Cardiac septum (tissue), 1 donor: ENCODE data around the gene FOXC1. TPM values are rescaled to one million over a fixed set of nuclear protein-coding genes. Genes with fewer than 3 reads are reported as not detected.
A peak's percentile ranks its signal among the peaks of the same experiment; 100 is the strongest.

Experiments
- DNase-seq: peaks from one replicate; pipeline ENCODE4 v3.0.0-alpha.2; 2020; ENCODE audit warnings: low spot score
- intact Hi-C: fragments of 100-400 bp; cut with DNase I; formaldehyde crosslinking; loops from one replicate; pipeline ENCODE4 v1.14.0; 2022
- total RNA-seq: library from RNA; stranded (reverse); fragmentation: NEBNext Ultra II Directional; extraction: Animal tissue kit (Norgen Biotek cat#: 25700); gene quantifications from one replicate; pipeline ENCODE4 v1.2.1, GENCODE V29; 2021
- donor health status: DM: no; HTN: no; CAD: no.

FOXC1 gene
- total RNA-seq, 1 donor from 2014 or later, result 6.4 TPM

DNA sequence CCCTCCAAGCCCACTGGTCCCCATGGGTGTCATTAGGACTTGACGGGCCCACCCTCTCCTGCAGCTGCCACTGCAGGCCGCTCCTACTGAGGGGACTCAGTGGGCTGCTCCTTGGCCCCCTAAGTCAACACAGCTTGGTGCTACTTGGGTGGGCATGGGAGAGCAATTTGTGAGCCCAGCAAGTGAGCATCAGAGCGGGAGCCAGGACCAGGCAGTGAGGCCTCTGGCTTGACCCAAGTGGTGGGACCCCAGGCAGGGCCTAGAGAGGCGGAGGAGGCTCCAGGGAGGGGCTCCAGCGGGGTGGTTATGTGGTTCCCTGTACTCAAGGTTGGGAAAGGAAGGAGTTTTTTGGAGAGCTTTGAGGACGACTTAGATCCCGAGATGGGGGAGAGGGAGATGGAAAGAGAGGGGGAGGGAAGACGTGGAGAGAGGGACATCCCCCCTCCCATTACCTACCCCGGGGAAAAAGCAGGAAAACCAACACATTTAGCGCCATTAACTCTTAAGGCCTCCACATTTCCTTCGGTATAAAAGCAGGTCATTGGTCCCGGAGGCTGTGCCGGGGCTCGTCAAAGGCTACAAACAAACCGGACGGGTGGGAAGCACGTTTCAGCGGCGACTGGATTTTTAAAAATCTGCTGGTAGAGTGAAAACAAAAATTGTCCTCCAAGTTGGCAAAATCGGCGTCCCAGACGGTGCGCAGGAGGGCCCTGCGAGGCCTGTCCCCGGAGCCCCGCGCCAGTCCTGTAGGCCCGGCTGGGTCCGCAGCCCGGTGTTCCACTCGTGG, 8.8 kb downstream of the FOXC1 start:
- intact Hi-C loops, result loop anchor here (10.0 kb wide), 1 partner anchor 406 kb away; no protein-coding TSS in a partner anchor
- DNase-seq, result no peak

DNA sequence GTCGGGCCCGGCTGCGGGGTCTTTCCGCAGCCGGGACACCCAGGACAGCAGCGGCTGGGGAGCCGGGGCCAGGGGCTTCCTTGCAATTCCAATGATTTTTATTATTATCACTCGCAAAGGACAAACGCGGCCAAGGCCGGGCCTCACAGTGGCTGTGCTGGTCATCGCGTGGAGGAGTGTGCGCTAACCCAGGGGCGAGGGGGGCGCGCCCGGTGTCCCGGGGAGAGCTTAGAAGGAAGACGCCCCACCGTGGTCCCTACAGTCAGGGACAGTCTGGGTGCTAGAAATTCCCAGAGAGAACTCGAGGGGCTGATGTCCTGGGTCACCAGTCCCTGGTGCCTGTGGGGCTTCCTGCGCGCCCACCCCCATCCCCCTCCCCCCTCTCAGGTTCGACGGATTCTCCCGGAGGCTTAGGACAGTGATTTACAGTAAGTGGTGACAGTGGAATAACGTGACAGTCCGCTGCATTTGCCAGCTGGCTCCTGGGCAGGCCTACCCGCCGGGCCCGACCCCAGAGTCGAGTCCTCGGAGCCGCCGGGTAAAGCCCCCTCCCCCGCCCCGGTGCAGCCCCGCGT, 9.5 kb downstream of the FOXC1 start:
- no peak for DNase-seq
- intact Hi-C loops, result loop anchor here (10.0 kb wide), 1 partner anchor 406 kb away; no protein-coding TSS in a partner anchor

DNA sequence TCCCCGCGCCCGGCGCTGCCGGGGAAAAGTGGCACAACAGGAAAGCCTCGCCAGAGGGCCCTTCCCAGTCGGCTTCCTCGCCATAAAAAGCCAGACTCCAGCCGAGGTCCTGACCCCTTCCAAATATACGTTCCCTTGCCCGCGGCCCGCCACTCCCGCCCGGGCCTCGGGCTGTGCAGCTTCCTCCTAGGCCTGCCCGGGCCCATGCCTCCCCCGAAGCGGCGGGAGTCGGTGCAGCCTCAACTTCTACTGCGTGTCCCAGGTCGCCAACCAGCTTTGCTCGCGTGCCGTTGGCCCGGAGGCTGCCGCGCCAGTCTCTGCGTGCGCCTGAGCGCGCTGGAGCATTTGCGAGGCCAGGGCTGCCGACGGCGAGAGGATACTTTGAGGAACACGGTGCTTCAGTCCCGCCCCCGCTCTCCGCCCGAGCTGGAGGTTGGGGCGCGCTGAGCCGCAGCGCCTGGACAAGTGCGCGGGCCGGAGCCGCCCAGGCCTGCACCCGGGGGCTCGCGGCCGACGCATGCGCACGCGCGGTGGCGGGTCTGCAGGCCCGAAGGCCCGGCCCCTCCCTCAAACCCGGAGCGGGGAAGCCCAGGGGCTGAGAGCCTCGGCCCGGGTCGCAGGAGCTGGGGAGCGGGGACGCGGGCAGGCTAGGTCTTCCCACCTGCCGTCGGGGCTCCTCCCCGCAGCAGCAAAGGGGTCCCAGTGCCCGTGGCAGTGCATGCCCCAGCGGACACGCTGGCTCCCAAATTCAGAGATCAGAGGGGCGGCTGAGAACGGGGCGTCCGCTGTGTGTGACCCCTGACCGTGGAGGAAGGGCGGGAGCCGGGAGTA, 10.2 kb downstream of the FOXC1 start:
- intact Hi-C loops, result loop anchor here (5.0 to 10.0 kb wide), 3 partner anchors 67 to 405 kb away; no protein-coding TSS in a partner anchor
- no peak for DNase-seq

DNA sequence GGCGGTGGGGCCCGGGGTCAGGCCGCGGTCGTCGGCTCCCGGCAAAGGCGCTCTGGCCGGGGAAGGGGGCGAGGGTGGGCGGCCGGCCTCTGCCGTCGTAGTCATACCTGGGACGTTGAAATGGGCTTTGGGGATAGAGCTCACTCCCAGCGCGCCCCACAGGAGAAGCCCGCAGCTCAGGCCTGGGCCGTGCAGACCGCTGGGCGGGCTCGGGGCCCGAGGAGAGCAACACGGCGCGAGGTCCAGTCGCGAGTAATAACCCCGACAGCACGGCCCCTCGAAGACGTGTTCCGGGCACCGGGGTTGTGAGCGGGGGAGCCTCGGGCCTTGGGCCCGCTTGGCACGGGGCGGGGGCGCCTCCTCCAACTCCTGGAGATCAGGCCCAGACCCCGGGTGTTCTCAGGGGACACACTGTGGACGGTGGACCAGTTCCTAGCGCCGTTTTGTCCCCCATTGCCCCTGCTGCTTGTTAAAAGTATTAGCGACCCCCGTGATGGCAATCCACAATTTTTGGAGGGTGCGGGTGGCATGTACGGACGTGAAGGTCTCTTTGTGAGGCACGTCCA, 10.9 kb downstream of the FOXC1 start:
- no peak for DNase-seq
- intact Hi-C loops, result loop anchor here (5.0 to 10.0 kb wide), 2 partner anchors 67 to 144 kb away; no protein-coding TSS in a partner anchor

DNA sequence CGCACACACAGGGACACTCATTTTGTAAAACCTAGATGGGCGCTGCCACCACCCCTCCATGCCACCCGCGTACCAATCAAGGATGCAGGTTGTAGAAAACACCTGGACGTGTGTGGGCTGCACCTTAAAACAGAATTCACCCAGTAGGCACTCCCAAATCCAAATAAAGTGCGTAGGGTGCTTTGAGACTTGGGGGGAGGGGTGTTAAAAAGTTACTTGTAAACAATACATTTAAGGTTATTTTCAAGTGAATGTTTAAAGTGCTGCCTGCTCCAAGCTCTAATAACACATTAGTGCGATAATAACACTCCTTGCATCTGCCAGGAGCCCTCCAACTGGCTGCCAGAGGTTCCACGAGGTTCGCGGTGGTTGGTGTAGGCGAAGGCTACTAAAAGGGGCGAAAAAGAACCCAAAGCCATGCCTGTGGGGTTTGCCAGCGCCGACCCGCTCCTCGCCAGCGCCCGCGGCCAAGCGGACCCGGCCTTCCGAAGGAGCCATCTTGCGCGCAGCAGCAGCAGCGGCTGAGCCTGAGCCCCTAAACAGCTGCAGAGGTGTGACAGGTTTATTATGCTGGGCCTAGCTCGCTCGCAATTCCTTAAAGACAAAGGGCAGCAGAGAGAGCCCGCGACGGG, 11.5 kb downstream of the FOXC1 start:
- intact Hi-C loops, result loop anchor here (5.0 to 10.0 kb wide), 2 partner anchors 66 to 144 kb away; no protein-coding TSS in a partner anchor
- DNase-seq, result no peak

DNA sequence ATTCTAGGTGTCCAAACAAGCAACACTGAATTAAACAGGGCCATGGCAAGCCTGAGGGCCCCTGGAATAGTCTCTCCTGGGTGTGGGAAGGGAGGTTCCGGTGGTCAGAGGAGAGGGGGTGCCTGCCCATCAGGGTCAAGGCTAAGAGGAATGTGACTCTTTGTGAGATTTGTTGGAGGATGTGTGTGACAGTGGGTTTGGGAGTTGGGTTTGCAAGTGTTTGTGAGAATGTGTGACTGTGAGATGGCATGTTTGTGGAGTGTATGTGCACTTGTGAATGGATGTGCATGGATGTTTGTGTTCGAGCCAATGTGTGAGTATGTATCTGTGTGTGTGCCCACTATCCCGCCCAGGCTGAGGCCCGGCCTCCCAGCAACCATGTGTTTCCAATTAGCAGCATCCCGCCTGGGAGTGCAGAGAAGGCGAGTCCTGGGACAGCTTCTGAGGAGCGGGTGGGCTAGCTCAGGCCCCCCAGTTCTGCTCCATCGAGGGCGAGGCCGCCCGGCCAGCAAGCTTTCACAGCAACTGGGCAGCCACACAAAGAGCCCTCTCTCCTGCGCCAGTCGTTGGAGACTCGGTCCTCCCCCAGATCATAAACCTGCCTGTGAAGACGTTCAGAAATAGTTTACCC, 12.6 kb downstream of the FOXC1 start:
- DNase-seq, result no peak
- intact Hi-C loops, result loop anchor here (5.0 to 10.0 kb wide), 2 partner anchors 65 to 142 kb away; no protein-coding TSS in a partner anchor

DNA sequence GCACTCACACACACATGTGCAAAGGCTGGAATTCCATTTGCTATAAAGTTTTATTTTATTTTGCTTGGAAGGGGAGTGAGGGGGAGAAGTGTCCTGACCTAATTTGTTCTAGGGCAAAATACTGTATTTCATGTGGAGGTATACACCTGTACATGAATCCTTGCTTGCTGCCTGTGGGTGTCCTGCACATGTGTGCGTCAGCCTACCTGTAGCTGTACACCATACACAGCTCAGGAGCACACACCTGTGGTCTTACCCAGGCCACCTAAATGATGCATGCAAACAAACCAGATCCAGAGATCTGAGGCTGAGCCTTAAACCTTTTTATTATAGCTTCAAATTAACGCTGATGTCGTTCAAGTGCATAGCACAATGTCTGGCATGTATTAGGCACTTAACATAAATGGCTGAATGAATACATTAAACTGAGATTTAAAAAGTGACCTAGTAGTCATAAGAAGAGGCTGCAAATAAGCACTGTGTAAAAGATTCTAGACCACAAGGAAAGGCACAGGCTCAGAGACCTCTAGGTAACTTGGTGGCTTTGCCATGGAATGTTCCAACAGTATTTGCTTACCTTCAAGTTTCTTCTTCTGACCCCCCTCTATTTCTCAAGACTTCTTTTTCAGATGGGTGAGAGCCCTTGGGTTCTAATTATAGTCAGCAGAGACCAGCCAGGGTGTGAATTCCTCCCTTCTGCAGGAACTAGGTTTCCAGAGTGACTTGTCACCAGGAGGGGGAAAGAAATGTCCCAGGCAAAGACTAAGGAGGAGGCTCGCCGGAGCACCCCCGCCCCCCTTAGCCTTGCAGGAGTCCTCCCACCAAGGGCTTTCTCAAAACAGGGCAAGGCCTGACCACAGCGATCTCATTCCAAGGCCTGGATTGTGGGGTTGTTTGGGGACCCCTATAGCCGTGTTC, 13.4 kb downstream of the FOXC1 start:
- intact Hi-C loops, result loop anchor here (5.0 to 10.0 kb wide), 2 partner anchors 64 to 142 kb away; no protein-coding TSS in a partner anchor
- DNase-seq, result peak; percentile 10

DNA sequence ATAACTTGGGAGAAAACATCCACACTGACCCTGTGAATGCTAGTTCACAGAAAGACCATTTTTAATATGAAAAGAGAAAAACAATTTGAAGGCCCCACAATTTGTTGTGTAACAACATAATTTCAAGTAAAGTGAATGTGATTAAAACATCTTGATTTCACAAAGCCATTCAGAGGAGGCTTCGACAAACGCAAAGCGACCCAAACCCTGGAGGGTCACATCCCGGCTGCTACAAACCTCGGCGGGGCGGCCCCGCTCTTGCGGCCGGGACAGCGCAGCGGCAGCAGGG, 14.0 kb downstream of the FOXC1 start:
- no peak for DNase-seq
- intact Hi-C loops, result loop anchor here (5.0 to 10.0 kb wide), 2 partner anchors 64 to 141 kb away; no protein-coding TSS in a partner anchor

DNA sequence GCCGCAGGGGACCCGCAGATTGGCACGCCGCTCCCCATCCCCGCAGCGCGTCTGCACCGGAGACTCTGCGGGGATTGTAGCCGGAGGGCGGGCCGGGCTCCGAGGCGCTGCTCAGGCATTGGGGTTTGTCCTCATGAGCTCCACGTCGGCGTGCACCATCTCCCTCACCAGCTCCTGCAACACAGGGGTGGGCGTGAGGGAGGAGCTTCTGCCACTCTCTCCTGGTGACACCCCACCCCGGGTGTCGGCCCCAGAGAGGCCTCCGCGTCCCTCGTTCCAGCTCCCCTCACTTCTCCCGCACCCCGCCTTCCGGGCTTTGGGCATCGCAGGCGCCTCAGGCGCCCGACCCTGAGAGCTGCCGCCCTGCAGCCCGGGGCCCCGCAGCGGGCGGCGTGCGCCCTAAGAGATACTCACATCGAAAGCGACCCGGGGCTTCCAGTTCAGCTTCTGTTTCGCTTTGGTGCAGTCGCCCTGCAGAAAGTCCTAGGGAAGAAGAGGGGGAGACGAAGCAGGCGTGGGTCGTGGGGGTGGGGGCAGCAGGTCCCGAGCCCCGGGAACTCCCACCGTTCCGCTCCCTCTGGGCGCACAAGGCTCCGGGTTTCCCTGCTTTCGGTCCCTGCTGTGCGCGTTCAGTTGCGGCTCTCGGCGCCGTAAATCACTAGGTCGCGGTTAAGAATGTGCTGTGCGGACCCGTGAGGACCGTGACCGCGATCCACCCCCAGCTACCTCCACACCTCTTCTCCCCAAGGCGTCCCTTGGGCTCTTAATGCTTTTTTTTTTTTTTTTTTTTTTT, 14.5 kb downstream of the FOXC1 start:
- intact Hi-C loops, result loop anchor here (5.0 to 10.0 kb wide), 2 partner anchors 63 to 141 kb away; no protein-coding TSS in a partner anchor
- peak; percentile 76 for DNase-seq

DNA sequence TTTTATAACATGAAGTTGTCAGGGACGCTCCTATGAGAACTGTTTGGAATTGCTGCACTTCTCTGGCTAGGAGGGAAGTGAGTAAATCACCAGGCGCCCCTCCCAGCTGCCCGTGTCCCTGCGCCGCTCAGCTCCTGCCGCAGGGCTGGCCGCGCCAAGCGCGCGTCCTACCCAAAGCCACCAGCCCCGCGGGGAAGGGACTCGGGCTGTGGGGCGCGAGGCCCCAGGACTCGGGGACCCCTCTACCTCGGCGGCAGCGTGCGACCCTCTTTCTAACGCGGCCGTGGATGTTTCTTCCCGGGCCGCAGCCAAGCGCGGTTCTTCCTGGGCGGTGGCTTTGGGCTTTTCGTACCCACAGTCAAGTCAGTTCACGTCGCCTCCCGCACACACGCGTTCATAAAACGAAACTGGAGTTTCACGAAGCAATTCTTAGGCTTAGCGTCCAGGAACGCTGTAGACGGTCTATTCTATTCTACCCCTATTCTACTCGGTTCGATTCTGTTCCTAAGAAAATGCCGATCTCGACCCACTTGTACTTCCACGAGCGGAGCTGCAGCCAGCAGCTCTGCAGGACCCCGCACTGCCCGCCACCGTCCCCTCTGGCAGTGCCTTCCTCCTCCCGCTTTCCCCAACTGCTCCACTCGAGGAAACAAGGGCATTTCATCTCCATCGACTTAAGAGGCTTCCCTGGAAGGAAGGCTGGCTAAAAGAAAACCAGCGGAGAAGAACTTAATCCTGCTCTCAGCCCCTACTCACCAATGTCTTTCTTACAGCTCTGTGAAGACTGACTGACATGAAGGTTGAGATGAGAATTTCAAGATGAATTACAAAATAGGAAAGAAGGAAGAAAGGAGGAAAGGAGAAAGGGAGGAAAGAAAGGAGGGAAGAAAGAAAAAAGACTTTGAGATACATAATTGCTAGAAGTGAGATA, 15.4 kb downstream of the FOXC1 start:
- intact Hi-C loops, result loop anchor here (5.0 to 10.0 kb wide), 2 partner anchors 62 to 140 kb away; no protein-coding TSS in a partner anchor
- peak; percentile 80 for DNase-seq

DNA sequence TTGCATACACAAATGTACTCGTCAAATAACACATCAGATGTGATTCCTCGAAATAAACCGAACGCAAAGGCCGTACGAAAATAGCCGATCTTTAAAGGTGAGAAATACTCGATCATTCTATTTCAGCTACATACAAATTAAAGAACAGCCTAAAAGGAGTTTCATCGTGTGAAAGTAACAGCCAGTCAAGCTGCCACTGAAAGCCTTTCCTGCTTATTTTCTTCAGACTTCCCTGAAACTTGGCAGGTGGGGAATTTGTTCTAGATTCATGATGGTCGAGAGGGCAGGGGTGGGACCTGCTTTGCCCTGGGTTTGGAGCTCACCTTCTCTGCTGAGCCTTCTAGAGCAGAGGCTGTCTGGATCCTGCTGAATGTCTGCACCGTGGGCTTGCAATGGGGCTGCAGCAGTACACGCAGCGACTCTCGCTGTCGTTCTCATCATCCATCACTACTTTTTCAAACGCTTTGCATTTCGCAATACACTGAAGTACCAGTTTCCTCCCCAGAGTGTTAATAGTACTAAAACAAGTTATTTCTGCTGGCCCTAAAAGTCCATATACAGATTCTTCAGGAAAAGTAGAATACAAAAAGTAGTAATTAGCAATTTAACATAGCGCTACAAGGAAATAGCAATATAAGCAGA, 16.2 kb downstream of the FOXC1 start:
- DNase-seq, result peak; percentile 24
- intact Hi-C loops, result loop anchor here (10.0 kb wide), 1 partner anchor 139 kb away; no protein-coding TSS in a partner anchor

DNA sequence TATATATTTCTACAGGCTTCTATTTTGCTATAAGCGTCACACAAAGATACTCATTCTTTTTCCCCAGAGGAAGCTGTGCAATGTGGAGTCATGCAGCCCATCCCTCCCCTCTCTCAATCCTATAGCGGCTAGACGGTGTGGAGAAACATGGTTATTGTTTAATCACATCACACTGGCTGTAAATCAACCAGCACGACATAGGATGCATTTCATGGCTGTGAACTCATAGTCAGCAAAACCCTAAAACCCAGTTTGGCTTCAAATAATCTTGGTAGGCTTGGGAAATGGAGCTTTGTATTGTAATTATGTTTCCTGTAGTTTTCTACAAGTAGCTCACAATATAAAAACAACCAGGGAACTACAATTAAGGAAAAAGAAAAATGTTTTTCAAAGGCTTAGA, 16.8 kb downstream of the FOXC1 start:
- DNase-seq, result no peak
- intact Hi-C loops, result loop anchor here (10.0 kb wide), 1 partner anchor 138 kb away; no protein-coding TSS in a partner anchor

DNA sequence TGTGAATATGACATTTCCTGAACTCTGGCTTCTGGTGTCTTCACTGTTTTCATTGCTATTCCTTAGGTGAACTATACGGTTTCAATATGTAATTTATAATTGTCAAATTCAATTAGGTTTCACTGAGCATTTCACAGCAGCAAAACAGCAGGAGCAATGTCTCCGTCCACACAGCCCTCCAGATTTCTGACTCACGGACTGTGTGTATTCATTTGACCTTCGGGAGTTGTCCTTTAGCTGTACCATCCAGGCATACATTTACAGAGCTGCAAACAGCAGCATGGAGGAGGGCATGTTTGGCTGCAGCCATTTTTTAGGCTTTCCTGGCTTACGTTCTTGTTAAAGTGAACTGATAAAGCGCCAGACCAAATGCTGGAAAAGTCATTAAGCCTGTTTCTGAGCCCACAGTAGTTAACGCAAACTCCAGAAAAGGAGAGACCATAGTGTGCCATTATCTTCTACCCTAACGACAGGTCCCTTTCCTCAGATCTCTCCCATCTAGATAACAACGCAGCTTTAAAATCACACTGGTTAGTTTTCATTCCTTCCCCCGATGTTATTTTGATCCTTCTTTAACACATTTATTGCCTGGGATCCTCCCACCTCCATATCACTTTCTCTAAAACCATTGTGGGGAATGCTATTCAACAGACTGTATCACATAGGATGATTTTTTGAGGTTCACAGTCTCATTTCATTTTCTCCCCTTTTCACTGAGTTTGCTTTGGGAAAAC, 18.3 kb downstream of the FOXC1 start:
- intact Hi-C loops, result loop anchor here (10.0 kb wide), 1 partner anchor 137 kb away; no protein-coding TSS in a partner anchor
- DNase-seq, result no peak

DNA sequence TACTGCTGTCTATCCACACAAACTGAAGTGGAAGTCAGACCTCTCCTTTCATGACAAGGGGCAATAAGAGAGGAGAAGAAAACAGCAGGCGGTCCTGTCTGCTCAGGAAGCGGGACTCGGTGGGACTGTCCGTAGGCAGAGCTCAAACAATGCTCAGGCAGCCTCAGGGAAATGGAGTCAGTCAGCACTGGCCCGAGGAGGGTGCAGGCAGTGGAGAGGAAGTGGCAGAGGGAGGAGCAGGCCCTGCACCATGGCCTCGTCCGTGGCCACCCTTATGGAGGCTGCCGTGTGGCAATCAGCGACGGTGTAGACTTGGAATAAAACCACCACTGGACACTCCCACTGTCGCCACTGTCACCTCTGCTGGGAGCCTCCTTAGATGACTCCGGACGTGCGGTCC, 19.6 kb downstream of the FOXC1 start:
- no peak for DNase-seq
- intact Hi-C loops, result loop anchor here (10.0 kb wide), 1 partner anchor 135 kb away; no protein-coding TSS in a partner anchor
